Measurements from ENCODE around the gene MESD.

The MESD gene

GRCh38 chr15:80942746-80943565, 46.7 kb downstream of the MESD start:
- no peak for FAIRE-seq

GRCh38 chr15:80942266-80942665, 47.4 kb downstream of the MESD start:
- DNase-seq (ENCODE audit: extremely low spot score, insufficient read length, low read depth) (no peak), FAIRE-seq (no peak)

More at GRCh38 chr15:80942746-80943565, 46.7 kb downstream of the MESD start:
- no peak for DNase-seq (ENCODE audit: extremely low spot score, insufficient read length, low read depth)

GRCh38 chr15:80940851-80941250, 48.8 kb downstream of the MESD start:
- no peak for DNase-seq (ENCODE audit: extremely low spot score, insufficient read length, low read depth)

GRCh38 chr15:80940331-80940730, 49.3 kb downstream of the MESD start:
- no peak for FAIRE-seq
- DNase-seq (ENCODE audit: extremely low spot score, insufficient read length, low read depth), result no peak

More at GRCh38 chr15:80940851-80941250, 48.8 kb downstream of the MESD start:
- FAIRE-seq, result no peak

- DNase-seq (ENCODE audit: extremely low spot score, insufficient read length, low read depth) (no peak), FAIRE-seq (no peak)
These were observed 50.4 kb downstream of the MESD start for GRCh38 chr15:80939216-80939615.

- no peak for FAIRE-seq
- DNase-seq (ENCODE audit: extremely low spot score, insufficient read length, low read depth), result no peak
These were observed 51.9 kb downstream of the MESD start for GRCh38 chr15:80937718-80938117.

- DNase-seq (ENCODE audit: extremely low spot score, insufficient read length, low read depth) (no peak), FAIRE-seq (no peak)
These were observed 53.1 kb downstream of the MESD start for GRCh38 chr15:80936288-80937078.

GRCh38 chr15:80934761-80935221, 54.8 kb downstream of the MESD start:
- DNase-seq (ENCODE audit: extremely low spot score, insufficient read length, low read depth), result no peak
- no peak for FAIRE-seq

- no peak for DNase-seq (ENCODE audit: extremely low spot score, insufficient read length, low read depth)
- no peak for FAIRE-seq
These were observed 56.6 kb downstream of the MESD start for GRCh38 chr15:80932989-80933388.

GRCh38 chr15:80932513-80932815, 57.2 kb downstream of the MESD start:
- DNase-seq (ENCODE audit: extremely low spot score, insufficient read length, low read depth) (no peak), FAIRE-seq (no peak)

- FAIRE-seq (no peak), DNase-seq (ENCODE audit: extremely low spot score, insufficient read length, low read depth) (no peak)
These were observed 57.7 kb downstream of the MESD start for GRCh38 chr15:80931721-80932512.

- DNase-seq (ENCODE audit: extremely low spot score, insufficient read length, low read depth), result no peak
- FAIRE-seq, result no peak
These were observed 58.4 kb downstream of the MESD start for GRCh38 chr15:80931191-80931590.

GRCh38 chr15:80929689-80930088, 59.9 kb downstream of the MESD start:
- no peak for DNase-seq (ENCODE audit: extremely low spot score, insufficient read length, low read depth)
- FAIRE-seq, result no peak

- FAIRE-seq, result no peak
- no peak for DNase-seq (ENCODE audit: extremely low spot score, insufficient read length, low read depth)
These were observed 60.4 kb downstream of the MESD start for GRCh38 chr15:80929225-80929624.

- DNase-seq (ENCODE audit: extremely low spot score, insufficient read length, low read depth) (no peak), FAIRE-seq (no peak)
These were observed 63.5 kb downstream of the MESD start for GRCh38 chr15:80926126-80926525.

- no peak for FAIRE-seq
- no peak for DNase-seq (ENCODE audit: extremely low spot score, insufficient read length, low read depth)
These were observed 64.0 kb downstream of the MESD start for GRCh38 chr15:80925597-80926059.

GRCh38 chr15:80924278-80924677, 65.3 kb downstream of the MESD start:
- no peak for DNase-seq (ENCODE audit: extremely low spot score, insufficient read length, low read depth)
- FAIRE-seq, result no peak

- DNase-seq (ENCODE audit: extremely low spot score, insufficient read length, low read depth) (no peak), FAIRE-seq (no peak)
These were observed 66.0 kb downstream of the MESD start for GRCh38 chr15:80923668-80924067.

- DNase-seq (ENCODE audit: extremely low spot score, insufficient read length, low read depth), result no peak
- FAIRE-seq, result no peak
These were observed 67.7 kb downstream of the MESD start for GRCh38 chr15:80921736-80922410.

GRCh38 chr15:80920271-80920699, 69.3 kb downstream of the MESD start:
- DNase-seq (ENCODE audit: extremely low spot score, insufficient read length, low read depth) (no peak), FAIRE-seq (no peak)

Measured in GM18507 (cell line).